Measurements from ENCODE around the gene KRT40. TPM values are rescaled to one million over a fixed set of nuclear protein-coding genes. Genes with fewer than 3 reads are reported as not detected.

Gene KRT40
- total and polyA plus RNA-seq, 2 of the 4 experiments (the other 2 are of a cell fraction), result not detected

GRCh38 chr17:40981115-40981514 is 3.0 kb downstream of the KRT40 start:
- ChIA-PET POLR2A (ENCODE audit: unreplicated experiment) (no interaction called here), CTCF (interaction anchor here (0.9 kb wide), 1 partner anchor 43 kb away, joined by 3 read pairs; no protein-coding TSS in a partner anchor)
- Histone ChIP-seq H2AFZ (replicated peaks; ENCODE audit: low read length, poor library complexity) (peak overlapping the region; percentile 75), H2BK15ac (ENCODE audit: low read depth, low read length) (no peak overlapping the region), H3K4me2 (ENCODE audit: low read depth, low read length) (peak overlapping the region; percentile 59), H2AK5ac (ENCODE audit: low read depth, low read length) (no peak overlapping the region; the same call in 1 of the 2 replicates), H3K18ac (ENCODE audit: low read depth, low read length) (no peak overlapping the region), H3K79me1 (ENCODE audit: low read depth in 1 of 2, low read length in 2 of 2) (no peaks in the 10 kb centered on the region), H3K27ac (ENCODE audit: insufficient read depth, low read length) (no peak overlapping the region), H3K4me3 (ENCODE audit: insufficient read depth, low read depth, low read length) (no peak overlapping the region), H3K56ac (ENCODE audit: extremely low read depth, insufficient read depth, low read length) (no peak overlapping the region), H3K9me3 (ENCODE audit: control insufficient read depth, insufficient read depth, low read length) (no peaks in the 10 kb centered on the region), H3K14ac (replicated peaks; ENCODE audit: low read depth, low read length) (0 out of 2 replicates have a peak overlapping the region, but pooled peaks have one; percentile 28), H4K91ac (ENCODE audit: insufficient read depth, low read depth, low read length) (peak overlapping the region; percentile 20; the same call in 1 of the 2 replicates), H3K27me3 (ENCODE audit: control insufficient read depth, insufficient read depth, low read length) (no peaks in the 10 kb centered on the region), H3K4ac (ENCODE audit: low read depth, low read length) (peak overlapping the region; percentile 45; the same call in 1 of the 2 replicates), H3K9ac (ENCODE audit: low read depth, low read length) (no peak overlapping the region), H2BK120ac (ENCODE audit: low read depth, low read length) (peak overlapping the region; percentile 50; the same call in 1 of the 2 replicates), H3K9me1 (ENCODE audit: insufficient read depth, low read length) (no peaks in the 10 kb centered on the region), H3K4me1 (ENCODE audit: control insufficient read depth, insufficient read depth, low read length) (peaks cover 5% of the 10 kb centered on the region), H4K20me1 (ENCODE audit: insufficient read depth, low read length) (no peaks in the 10 kb centered on the region), H3K36me3 (ENCODE audit: control insufficient read depth, insufficient read depth, low read length) (no peaks in the 10 kb centered on the region), H2BK5ac (ENCODE audit: low read depth, low read length, poor library complexity, severe bottlenecking) (no peak overlapping the region), H2AK9ac (replicated peaks; ENCODE audit: low read depth, low read length, poor library complexity) (no peak overlapping the region), H4K8ac (ENCODE audit: low read depth in 2 of 2, low read length in 2 of 2) (no peak overlapping the region), H2BK20ac (ENCODE audit: low read depth, low read length) (0 out of 2 replicates have a peak overlapping the region, but pooled peaks have one; percentile 2), H4K5ac (ENCODE audit: low read depth, low read length) (no peak overlapping the region), H3K23ac (ENCODE audit: low read depth, low read length) (no peak overlapping the region)
- no peak for ATAC-seq (ENCODE audit: low read depth)
- DNase-seq, result no peak
- TF ChIP-seq CTCF (conservative IDR thresholded peaks at IDR 0.05; ENCODE audit: low read depth, low read length) (no peak), MAFK (IDR thresholded peaks at IDR 0.05; ENCODE audit: low read depth, low read length) (no peak), ELK1 (IDR thresholded peaks at IDR 0.05; ENCODE audit: borderline replicate concordance, low read depth, low read length) (no peak), MXI1 (IDR thresholded peaks at IDR 0.05; ENCODE audit: borderline replicate concordance, low read depth, low read length) (no peak), RFX5 (IDR thresholded peaks at IDR 0.05; ENCODE audit: low read depth, low read length) (no peak), POLR2A (IDR thresholded peaks at IDR 0.05; ENCODE audit: low read depth, low read length) (no peak), NFE2L2 (IDR thresholded peaks at IDR 0.05; ENCODE audit: low read depth, low read length) (no peak), RAD21 (IDR thresholded peaks at IDR 0.05; ENCODE audit: low read length) (no peak), RCOR1 (IDR thresholded peaks at IDR 0.05; ENCODE audit: insufficient replicate concordance, low read length) (no peak), CEBPB (IDR thresholded peaks at IDR 0.05; ENCODE audit: low read depth, low read length) (no peak), MAZ (IDR thresholded peaks at IDR 0.05; ENCODE audit: borderline replicate concordance, low read depth, low read length) (no peak), SMC3 (IDR thresholded peaks at IDR 0.05; ENCODE audit: low read depth, low read length) (no peak), CHD1 (IDR thresholded peaks at IDR 0.05; ENCODE audit: low read depth, low read length) (no peak), USF2 (IDR thresholded peaks at IDR 0.05; ENCODE audit: low read depth, low read length) (no peak), FOS (IDR thresholded peaks at IDR 0.05; ENCODE audit: low read depth, low read length) (no peak)
- WGBS, 2 experiments (ENCODE audit: extremely low coverage in 2 of 2, insufficient read length in 1 of 2), result no CpG with 5 or more reads among the region's 5 CpGs
- in situ Hi-C loops (cut with MboI; ENCODE audit: low sequenced_read_pairs) (no loop called here), intact Hi-C loops (cut with micrococcal nuclease) (no loop called here), dilution Hi-C loops (cut with HindIII; ENCODE audit: low sequenced_read_pairs, unreplicated experiment) (no loop called here)
- no TSS peak for BruUV-seq (replicated peaks)

Measured in IMR-90 (cell line).